Spleen (tissue), 11 donors: ENCODE measurements around the gene COQ10A. TPM values are rescaled to one million over a fixed set of nuclear protein-coding genes. Genes with fewer than 3 reads are reported as not detected.
A peak's percentile ranks its signal among the peaks of the same experiment; 100 is the strongest.

Source experiments
- DNase-seq: peaks from one replicate; pipeline ENCODE4 v3.0.0-alpha.2; 2020
- H3K27ac ChIP-seq, 8 donors: fragments of 200-600 bp; sonication (generic) in 7 of 8; 1 replicate in 4 of 8; 2 replicates in 4 of 8; pipeline versions ENCODE4 v1.5.0 to v1.8.0; 2016 to 2021; ENCODE audit warnings: inconsistent platforms in 4 of 8, mild to moderate bottlenecking in 4 of 8, moderate library complexity in 1 of 8
- H3K27me3 ChIP-seq, 7 donors: fragments of 200-600 bp; sonication (generic) in 6 of 7; replicated peaks in 1 of 7; 1 replicate in 4 of 7; 2 replicates in 3 of 7; pipeline versions ENCODE4 v1.5.0 to v1.8.0; 2016 to 2021; ENCODE audit warnings: inconsistent platforms in 3 of 7, mild to moderate bottlenecking in 1 of 7
- H3K36me3 ChIP-seq, 6 donors: fragments of 200-600 bp; sonication (generic) in 5 of 6; 1 replicate in 4 of 6; 2 replicates in 2 of 6; pipeline versions ENCODE4 v1.5.0 to v1.8.0; 2016 to 2021; ENCODE audit warnings: inconsistent platforms in 2 of 6
- H3K4me1 ChIP-seq, 6 donors: fragments of 200-600 bp; sonication (generic) in 5 of 6; 1 replicate in 3 of 6; 2 replicates in 3 of 6; pipeline versions ENCODE4 v1.5.0 to v1.8.0; 2016 to 2021; ENCODE audit warnings: inconsistent platforms in 3 of 6
- H3K4me3 ChIP-seq, 8 donors: fragments of 200-600 bp; sonication (generic) in 7 of 8; 1 replicate in 4 of 8; 2 replicates in 4 of 8; pipeline versions ENCODE4 v1.5.0 to v1.8.0; 2016 to 2021; ENCODE audit warnings: inconsistent platforms in 4 of 8, mild to moderate bottlenecking in 4 of 8, moderate library complexity in 2 of 8
- H3K9me3 ChIP-seq, 8 donors: fragments of 200-600 bp; sonication (generic) in 7 of 8; 1 replicate in 4 of 8; 2 replicates in 4 of 8; pipeline versions ENCODE4 v1.5.0 to v1.8.0; 2016 to 2021; ENCODE audit warnings: inconsistent platforms in 4 of 8
- CTCF ChIP-seq, 11 experiments: fragments of 200-600 bp in 7 of 11; fragments of 450-650 bp in 4 of 11; sonication (generic) in 4 of 11; IDR thresholded peaks in 8 of 11; conservative IDR thresholded peaks in 3 of 11; 1 replicate in 7 of 11; 2 replicates in 4 of 11; pipeline versions ENCODE4 v1.4.0 to v1.8.0; 2016 to 2021; ENCODE audit warnings: antibody characterized with exemption in 11 of 11, inconsistent platforms in 4 of 11, mild to moderate bottlenecking in 1 of 11
- POLR2A ChIP-seq, 3 donors: fragments of 450-650 bp; IDR thresholded peaks; one replicate each; pipeline ENCODE4 v1.5.1; 2017; ENCODE audit warnings: antibody characterized with exemption in 3 of 3, mild to moderate bottlenecking in 1 of 3
- POLR2AphosphoS5 ChIP-seq, 3 donors: sonication (generic); formaldehyde crosslinking; IDR thresholded peaks; one replicate each; pipeline ENCODE4 v1.5.1; 2017; ENCODE audit warnings: antibody characterized with exemption in 3 of 3
- WGBS, 5 donors: extraction: QIAGEN DNeasy Blood & Tissue Kit in 3 of 5; methylation state at CpG; one replicate each; pipeline versions ENCODE4 v1.1.5 to v1.1.7; 2013 to 2018; 5-methylcytosine and 5-hydroxymethylcytosine counted together
- intact Hi-C: fragments of 100-400 bp; cut with DNase I; formaldehyde crosslinking; loops from one replicate; pipeline ENCODE4 v1.15.0; 2023; ENCODE audit warnings: low total_unique reads
- polyA plus RNA-seq, 3 donors: library from polyadenylated mRNA; stranded (reverse); fragments of 200-250 nt; gene quantifications; one replicate each; pipeline ENCODE4 v1.2.1, GENCODE V29; 2013
- total RNA-seq, 7 donors: library from RNA; depleted of rRNA in 3 of 7; stranded (reverse); fragments of >200 nt in 3 of 7; fragmentation: NEBNext Ultra II Directional in 4 of 7; extraction: Animal tissue kit (Norgen Biotek cat#: 25700) in 4 of 7; gene quantifications; one replicate each; pipeline versions ENCODE4 v1.1.0 to v1.2.1, GENCODE V29; 2016 to 2021
- donor health status: healthy with polysubstance abuse.
- donor health status: DM: no; HTN: no; CAD: no; lungs with moderate emphysema.
- donor health status: DM: no; HTN: no; CAD: no.
- donor health status: Bipolar disorder and iron deficiency.
- donor health status: healthy.
- donor health status: DM: no; HTN: no; CAD: no.
- donor health status: DM: yes; HTN: yes; CAD: no.

Gene COQ10A
- total and polyA plus RNA-seq, 10 donors = 13.9 to 37.3 (median 20.1) TPM

- intact Hi-C loops = loop anchor here (10.0 kb wide), 1 partner anchor 63 kb away; no protein-coding TSS in a partner anchor
- Histone ChIP-seq H3K4me3 (peak within 1 kb of the TSS; percentile 77 to 97 (median 82)), H3K36me3 (peaks cover under 1 to 36% (median 27%) of the 10 kb centered on the region in 6 donors), H3K27ac (peak within 1 kb of the TSS; percentile 78 to 91 (median 86)), H3K27me3 (no peaks in the 10 kb centered on the region), H3K4me1 (peaks cover 20 to 35% (median 29%) of the 10 kb centered on the region in 6 donors), H3K9me3 (no peaks in the 10 kb centered on the region)
- TF ChIP-seq POLR2A (IDR thresholded peaks at IDR 0.05) (peak in 1 of 3 donors; percentile 18), POLR2AphosphoS5 (IDR thresholded peaks at IDR 0.05) (peak; percentile 66 to 76 (median 76)), CTCF (IDR thresholded peaks at IDR 0.05 in 8 of 11, conservative IDR thresholded peaks at IDR 0.05 in 3 of 11) (peak in 10 of 11 experiments; percentile 36 to 93 (median 85))
- peak; percentile 95 for DNase-seq
- 0 to 1% (median 0%) methylated on average over 19 to 78 of the region's 78 CpGs for WGBS, 5 donors
Observed at GRCh38 chr12:56258068-56258819, 8.5 kb upstream of the COQ10A start, which contains the start of gene ANKRD52. ANKRD52 (minus strand) TSS chr12:56258384; CDS start chr12:56258269, 115 bp downstream.

GRCh38 chr12:56258820-56259183 is 7.9 kb upstream of the COQ10A start:
- Histone ChIP-seq H3K36me3 (peaks cover 0 to 30% (median 22%) of the 10 kb centered on the region in 6 donors), H3K27me3 (no peaks in the 10 kb centered on the region), H3K9me3 (no peaks in the 10 kb centered on the region), H3K4me3 (peak overlapping the region; percentile 77 to 97 (median 82)), H3K27ac (peak overlapping the region; percentile 78 to 91 (median 86)), H3K4me1 (peaks cover 20 to 35% (median 29%) of the 10 kb centered on the region in 6 donors)
- no peak for DNase-seq
- WGBS, 5 donors = 9 to 23% (median 12%) methylated on average over 9 of the region's 9 CpGs
- intact Hi-C loops = loop anchor here (10.0 kb wide), 1 partner anchor 64 kb away; no protein-coding TSS in a partner anchor
- no peak for TF ChIP-seq POLR2A (IDR thresholded peaks at IDR 0.05)
- TF ChIP-seq CTCF (IDR thresholded peaks at IDR 0.05 in 8 of 11, conservative IDR thresholded peaks at IDR 0.05 in 3 of 11) = no peak
- TF ChIP-seq POLR2AphosphoS5 (IDR thresholded peaks at IDR 0.05) = no peak

GRCh38 chr12:56260380-56260779 is 6.4 kb upstream of the COQ10A start:
- Histone ChIP-seq H3K27me3 (no peaks in the 10 kb centered on the region), H3K9me3 (no peaks in the 10 kb centered on the region), H3K4me3 (no peak overlapping the region), H3K36me3 (peaks cover 0 to 14% (median 6%) of the 10 kb centered on the region in 6 donors), H3K27ac (no peak overlapping the region), H3K4me1 (peaks cover 20 to 35% (median 30%) of the 10 kb centered on the region in 6 donors)
- DNase-seq = no peak
- TF ChIP-seq POLR2AphosphoS5 (IDR thresholded peaks at IDR 0.05) = no peak
- no peak for TF ChIP-seq POLR2A (IDR thresholded peaks at IDR 0.05)
- TF ChIP-seq CTCF (IDR thresholded peaks at IDR 0.05 in 8 of 11, conservative IDR thresholded peaks at IDR 0.05 in 3 of 11) = no peak
- intact Hi-C loops = no loop called here
- WGBS, 5 donors = 89 to 96% (median 92%) methylated on average over 8 of the region's 8 CpGs

- H3K27ac ChIP-seq = no peak overlapping the region
- TF ChIP-seq POLR2AphosphoS5 (IDR thresholded peaks at IDR 0.05) (no peak), POLR2A (IDR thresholded peaks at IDR 0.05) (no peak), CTCF (IDR thresholded peaks at IDR 0.05 in 8 of 11, conservative IDR thresholded peaks at IDR 0.05 in 3 of 11) (no peak)
- intact Hi-C loops = no loop called here
- peaks cover 20 to 36% (median 31%) of the 10 kb centered on the region in 6 donors for H3K4me1 ChIP-seq
- 88 to 96% (median 92%) methylated on average over 3 of the region's 3 CpGs for WGBS, 5 donors
- H3K9me3 ChIP-seq = no peaks in the 10 kb centered on the region
- no peak for DNase-seq
- H3K36me3 ChIP-seq = peaks cover 0 to 9% (median under 1%) of the 10 kb centered on the region in 6 donors
- no peaks in the 10 kb centered on the region for H3K27me3 ChIP-seq
- no peak overlapping the region for H3K4me3 ChIP-seq
Observed at GRCh38 chr12:56260921-56261320, 5.8 kb upstream of the COQ10A start.
